HEK293 (cell line): ENCODE results near the gene FBLN5.

Experiments used
- CTCF ChIA-PET: fragments of 350-600 bp; formaldehyde crosslinking; extraction: SDS; loops from one replicate; lab custom pipeline; 2021; ENCODE audit warnings: antibody characterized with exemption; lab: Yijun Ruan, JAX
- POLR2A ChIA-PET: fragments of 300-600 bp; formaldehyde crosslinking; extraction: SDS; loops from one replicate; lab custom pipeline; 2020; ENCODE audit warnings: antibody characterized with exemption, inconsistent platforms; lab: Yijun Ruan, JAX
- H3K27ac ChIP-seq: fragments of 200-500 bp; sonication (Bioruptor generic); 2 replicates; pipeline ENCODE4 v1.5.1; 2014; ENCODE audit warnings: low read depth, low read length, control low read depth, inconsistent platforms; ENCODE audit errors: extremely low read depth
- H3K36me3 ChIP-seq, 2 experiments: fragments of 200-500 bp in 1 of 2; sonication (Bioruptor generic) in 1 of 2; 1 replicate in 1 of 2; 2 replicates in 1 of 2; pipeline ENCODE4 v1.5.1; 2014 to 2017; ENCODE audit warnings: inconsistent platforms in 2 of 2, low read length in 2 of 2; ENCODE audit not compliant: control insufficient read depth in 2 of 2, insufficient read depth in 1 of 2
- H3K4me1 ChIP-seq: fragments of 200-500 bp; sonication (Bioruptor generic); 2 replicates; pipeline ENCODE4 v1.5.1; 2014; ENCODE audit warnings: mild to moderate bottlenecking, low read length, inconsistent platforms; ENCODE audit not compliant: control insufficient read depth, insufficient read depth
- H3K4me3 ChIP-seq: 2 replicates; pipeline ENCODE4 v1.5.1; 2011; ENCODE audit warnings: low read depth, mild to moderate bottlenecking, control low read depth, low read length, moderate library complexity
- H3K9me3 ChIP-seq: fragments of 200-500 bp; sonication (Bioruptor generic); 2 replicates; pipeline ENCODE4 v1.5.1; 2014; ENCODE audit warnings: low read depth, low read length, inconsistent platforms; ENCODE audit not compliant: control insufficient read depth, insufficient read depth
- GLI4 ChIP-seq: fragments of 450-650 bp; formaldehyde crosslinking; IDR thresholded peaks from 2 replicates; pipeline ENCODE4 v1.5.1; 2016; ENCODE audit warnings: missing biosample characterization, missing genetic modification characterization
- HOXA7 ChIP-seq: sonication (generic); formaldehyde crosslinking; IDR thresholded peaks from 2 replicates; pipeline ENCODE4 v1.8.1; 2022; ENCODE audit warnings: missing genetic modification reagents, borderline replicate concordance
- INSM2 ChIP-seq: fragments of 450-650 bp; formaldehyde crosslinking; IDR thresholded peaks from 2 replicates; pipeline ENCODE4 v1.5.1; 2016; ENCODE audit warnings: missing biosample characterization, missing genetic modification characterization
- KLF16 ChIP-seq: fragments of 450-650 bp; formaldehyde crosslinking; IDR thresholded peaks from 2 replicates; pipeline ENCODE4 v1.5.1; 2017; ENCODE audit warnings: missing biosample characterization, missing genetic modification characterization
- OVOL3 ChIP-seq: fragments of 450-650 bp; formaldehyde crosslinking; IDR thresholded peaks from 2 replicates; pipeline ENCODE4 v1.5.1; 2016; ENCODE audit warnings: missing biosample characterization, missing genetic modification characterization
- SALL2 ChIP-seq: fragments of 450-650 bp; formaldehyde crosslinking; IDR thresholded peaks from 2 replicates; pipeline ENCODE4 v1.5.0; 2017; ENCODE audit warnings: missing biosample characterization, mild to moderate bottlenecking, missing genetic modification characterization, borderline replicate concordance
- SETDB1 ChIP-seq: IDR thresholded peaks from one replicate; pipeline ENCODE4 v1.6.1; 2017; ENCODE audit warnings: mild to moderate bottlenecking, low read length, moderate library complexity, mixed read lengths; ENCODE audit not compliant: insufficient read length
- SP7 ChIP-seq: fragments of 450-650 bp; formaldehyde crosslinking; IDR thresholded peaks from 2 replicates; pipeline ENCODE4 v1.5.1; 2016; ENCODE audit warnings: missing biosample characterization, missing genetic modification characterization
- ZBTB1 ChIP-seq: fragments of 450-650 bp; formaldehyde crosslinking; IDR thresholded peaks from 2 replicates; pipeline ENCODE4 v1.5.1; 2016; ENCODE audit warnings: missing biosample characterization, missing genetic modification characterization
- ZBTB7A ChIP-seq: fragments of 450-650 bp; formaldehyde crosslinking; IDR thresholded peaks from 2 replicates; pipeline ENCODE4 v1.5.1; 2016; ENCODE audit warnings: low read depth, missing biosample characterization, missing genetic modification characterization
- ZEB2 ChIP-seq: fragments of 450-650 bp; formaldehyde crosslinking; IDR thresholded peaks from 2 replicates; pipeline ENCODE4 v1.5.1; 2016; ENCODE audit warnings: missing biosample characterization, missing genetic modification characterization
- ZFHX2 ChIP-seq: fragments of 450-650 bp; formaldehyde crosslinking; conservative IDR thresholded peaks from 2 replicates; pipeline ENCODE4 v1.5.1; 2016; ENCODE audit warnings: missing biosample characterization, missing genetic modification characterization
- ZNF132 ChIP-seq: fragments of 450-650 bp; formaldehyde crosslinking; IDR thresholded peaks from 2 replicates; pipeline ENCODE4 v1.5.1; 2017; ENCODE audit warnings: missing biosample characterization, missing genetic modification characterization, borderline replicate concordance
- ZNF184 ChIP-seq: fragments of 450-650 bp; IDR thresholded peaks from 2 replicates; pipeline ENCODE4 v1.5.1; 2018; ENCODE audit warnings: missing biosample characterization, mild to moderate bottlenecking, missing genetic modification characterization
- ZNF221 ChIP-seq: fragments of 450-650 bp; formaldehyde crosslinking; IDR thresholded peaks from 2 replicates; pipeline ENCODE4 v1.5.1; 2017; ENCODE audit warnings: missing biosample characterization, missing genetic modification characterization, borderline replicate concordance
- ZNF24 ChIP-seq: fragments of 450-650 bp; formaldehyde crosslinking; IDR thresholded peaks from 2 replicates; pipeline ENCODE4 v1.5.1; 2016; ENCODE audit warnings: missing biosample characterization, missing genetic modification characterization
- ZNF26 ChIP-seq: fragments of 450-650 bp; formaldehyde crosslinking; IDR thresholded peaks from 2 replicates; pipeline ENCODE4 v1.5.1; 2016; ENCODE audit warnings: missing biosample characterization, missing genetic modification characterization
- ZNF280C ChIP-seq: fragments of 450-650 bp; formaldehyde crosslinking; IDR thresholded peaks from 2 replicates; pipeline ENCODE4 v1.5.1; 2016; ENCODE audit warnings: missing biosample characterization, missing genetic modification characterization
- ZNF362 ChIP-seq: fragments of 450-650 bp; formaldehyde crosslinking; IDR thresholded peaks from 2 replicates; pipeline ENCODE4 v1.5.1; 2016; ENCODE audit warnings: missing biosample characterization, missing genetic modification characterization
- ZNF37A ChIP-seq: fragments of 450-650 bp; IDR thresholded peaks from 2 replicates; pipeline ENCODE4 v1.5.1; 2018; ENCODE audit warnings: missing biosample characterization, missing genetic modification characterization
- ZNF391 ChIP-seq: fragments of 450-650 bp; formaldehyde crosslinking; IDR thresholded peaks from 2 replicates; pipeline ENCODE4 v1.5.1; 2016; ENCODE audit warnings: low read depth, missing biosample characterization, missing genetic modification characterization, borderline replicate concordance
- ZNF426 ChIP-seq: fragments of 450-650 bp; formaldehyde crosslinking; IDR thresholded peaks from 2 replicates; pipeline ENCODE4 v1.5.1; 2017; ENCODE audit warnings: missing biosample characterization, missing genetic modification characterization, mild to moderate bottlenecking, inconsistent platforms, moderate library complexity
- ZNF560 ChIP-seq: fragments of 450-650 bp; formaldehyde crosslinking; IDR thresholded peaks from 2 replicates; pipeline ENCODE4 v1.5.1; 2017; ENCODE audit warnings: missing biosample characterization, missing genetic modification characterization, borderline replicate concordance
- ZNF561 ChIP-seq: fragments of 450-650 bp; IDR thresholded peaks from 2 replicates; pipeline ENCODE4 v1.5.1; 2018; ENCODE audit warnings: missing biosample characterization, missing genetic modification characterization, borderline replicate concordance
- ZNF610 ChIP-seq: fragments of 450-650 bp; formaldehyde crosslinking; IDR thresholded peaks from 2 replicates; pipeline ENCODE4 v1.5.1; 2016; ENCODE audit warnings: missing biosample characterization, missing genetic modification characterization, borderline replicate concordance
- ZNF768 ChIP-seq: fragments of 450-650 bp; formaldehyde crosslinking; IDR thresholded peaks from 2 replicates; pipeline ENCODE4 v1.5.1; 2018; ENCODE audit warnings: missing biosample characterization, mild to moderate bottlenecking, missing genetic modification characterization
- ZNF776 ChIP-seq: fragments of 450-650 bp; formaldehyde crosslinking; IDR thresholded peaks from 2 replicates; pipeline ENCODE4 v1.5.0; 2017; ENCODE audit warnings: missing biosample characterization, missing genetic modification characterization, borderline replicate concordance
- ZNF777 ChIP-seq: fragments of 450-650 bp; formaldehyde crosslinking; IDR thresholded peaks from 2 replicates; pipeline ENCODE4 v1.5.1; 2017; ENCODE audit warnings: missing biosample characterization, missing genetic modification characterization, borderline replicate concordance
- ZNF792 ChIP-seq: fragments of 450-650 bp; formaldehyde crosslinking; IDR thresholded peaks from 2 replicates; pipeline ENCODE4 v1.5.1; 2016; ENCODE audit warnings: missing biosample characterization, missing genetic modification characterization

Gene FBLN5

GRCh38 chr14:91858536-91859275 lies 88.8 kb downstream of the FBLN5 start:
- H3K4me1 ChIP-seq, result peaks cover 8% of the 10 kb centered on the region; the same call in 1 of the 2 replicates
- no peak overlapping the region; the same call in 1 of the 2 replicates for H3K27ac ChIP-seq
- ChIA-PET CTCF (interaction anchor here (0.7 to 1.3 kb wide), 3 partner anchors 209 to 347 kb away, joined by 3 to 7 read pairs (median 4); no protein-coding TSS in a partner anchor), POLR2A (no interaction called here)
- no peaks in the 10 kb centered on the region for H3K36me3 ChIP-seq
- no peak overlapping the region for H3K4me3 ChIP-seq
- H3K9me3 ChIP-seq, result no peaks in the 10 kb centered on the region
- TF ChIP-seq ZNF391 (tag by site-specific recombination) (no peak), OVOL3 (tag by site-specific recombination) (no peak), ZNF560 (tag by site-specific recombination) (no peak), ZEB2 (tag by site-specific recombination) (peak; percentile 89), ZNF280C (tag by site-specific recombination) (no peak), ZNF24 (tag by site-specific recombination) (peak; percentile 92), ZBTB1 (0 out of 2 replicates have a peak, but pooled peaks have one; percentile 6), SETDB1 (no peak), GLI4 (no peak), ZNF792 (tag by site-specific recombination) (no peak), ZNF362 (no peak), ZNF132 (tag by site-specific recombination) (no peak), ZNF768 (no peak), ZNF777 (no peak), ZNF561 (tag by site-specific recombination) (no peak), ZNF37A (tag by site-specific recombination) (no peak), ZFHX2 (tag by site-specific recombination) (no peak), SP7 (tag by site-specific recombination) (peak; percentile 74), INSM2 (peak; percentile 83; the same call in 1 of the 2 replicates), HOXA7 (no peak), ZNF776 (no peak), ZBTB7A (tag by site-specific recombination) (no peak), ZNF184 (tag by site-specific recombination) (0 out of 2 replicates have a peak, but pooled peaks have one; percentile 74), KLF16 (tag by site-specific recombination) (no peak), ZNF426 (no peak), ZNF221 (tag by site-specific recombination) (no peak), SALL2 (tag by site-specific recombination) (no peak), ZNF610 (tag by site-specific recombination) (no peak), ZNF26 (tag by site-specific recombination) (no peak)
